B cell (primary cell): ENCODE data around the gene IGF2BP3. TPM values are rescaled to one million over a fixed set of nuclear protein-coding genes. Genes with fewer than 3 reads are reported as not detected.

Experiments used
- ATAC-seq: fragments of 200-7000 bp; cut with Tn5 transposase; one replicate; pipeline ENCODE4 v1.10.0; 2021; ENCODE audit warnings: low read depth, mild to moderate bottlenecking, moderate number of reproducible peaks, moderate library complexity
- CTCF ChIA-PET: fragments of 350-600 bp; sonication (Branson Sonifier 250); formaldehyde crosslinking; loops from one replicate; lab custom pipeline; 2021; ENCODE audit warnings: antibody characterized with exemption, inconsistent platforms; lab: Charles Lee
- POLR2A ChIA-PET: fragments of 350-600 bp; sonication (Branson Sonifier 250); formaldehyde crosslinking; loops from one replicate; lab custom pipeline; 2021; ENCODE audit warnings: antibody characterized with exemption; lab: Charles Lee
- DNase-seq: peaks from one replicate; pipeline ENCODE4 v3.0.0; 2013
- H2AFZ ChIP-seq: 2 replicates; pipeline ENCODE4 v1.6.1; 2012; ENCODE audit warnings: mild to moderate bottlenecking, low read depth, low read length; ENCODE audit not compliant: insufficient read depth, poor library complexity, severe bottlenecking
- H3K27ac ChIP-seq, 2 donors: 1 replicate in 1 of 2; 2 replicates in 1 of 2; pipeline ENCODE4 v1.5.1; 2012 to 2013; ENCODE audit warnings: low read length in 2 of 2, mild to moderate bottlenecking in 2 of 2, moderate library complexity in 1 of 2
- H3K27me3 ChIP-seq, 4 experiments: fragments of 200-600 bp in 1 of 4; sonication (generic) in 1 of 4; replicated peaks in 1 of 4; 1 replicate in 2 of 4; 2 replicates in 2 of 4; pipeline versions ENCODE4 v1.6.1 to v1.7.0; 2013 to 2016; ENCODE audit warnings: low read length in 3 of 4, mild to moderate bottlenecking in 2 of 4, mixed read lengths in 1 of 4, moderate library complexity in 1 of 4; ENCODE audit not compliant: insufficient read depth in 4 of 4, control insufficient read depth in 3 of 4; ENCODE audit errors: control extremely low read depth in 1 of 4
- H3K36me3 ChIP-seq, 2 experiments: replicated peaks in 1 of 2; 1 replicate in 1 of 2; 2 replicates in 1 of 2; pipeline versions ENCODE4 v1.6.1 to v1.7.1; 2013; ENCODE audit warnings: low read length in 1 of 2; ENCODE audit not compliant: insufficient read depth in 2 of 2, control insufficient read depth in 1 of 2; ENCODE audit errors: control extremely low read depth in 1 of 2, extremely low read depth in 1 of 2
- H3K4me1 ChIP-seq, 2 donors: fragments of 200-600 bp in 1 of 2; sonication (generic) in 1 of 2; 1 replicate in 1 of 2; 2 replicates in 1 of 2; pipeline versions ENCODE4 v1.5.1 to v1.6.1; 2013 to 2017; ENCODE audit warnings: low read length in 2 of 2; ENCODE audit not compliant: control insufficient read depth in 2 of 2, insufficient read depth in 2 of 2
- H3K4me2 ChIP-seq: replicated peaks from 2 replicates; pipeline ENCODE3; 2012; ENCODE audit warnings: mild to moderate bottlenecking, low read depth, low read length; ENCODE audit not compliant: poor library complexity, severe bottlenecking
- H3K4me3 ChIP-seq, 5 experiments: fragments of 200-600 bp in 1 of 5; sonication (generic) in 1 of 5; 1 replicate in 3 of 5; 2 replicates in 2 of 5; pipeline versions ENCODE4 v1.5.1 to v1.7.0; 2011 to 2016; ENCODE audit warnings: low read length in 4 of 5, mild to moderate bottlenecking in 4 of 5, low read depth in 2 of 5, control low read depth in 1 of 5, moderate library complexity in 1 of 5; ENCODE audit not compliant: insufficient read depth in 1 of 5; ENCODE audit errors: control extremely low read depth in 1 of 5, extremely low read depth in 1 of 5
- H3K79me2 ChIP-seq: fragments of 200-600 bp; sonication (generic); one replicate; pipeline ENCODE4 v1.6.0; 2016; ENCODE audit warnings: low read length; ENCODE audit not compliant: control insufficient read depth, insufficient read depth
- H3K9ac ChIP-seq: fragments of 200-600 bp; sonication (generic); 2 replicates; pipeline ENCODE4 v1.6.1; 2017; ENCODE audit warnings: mild to moderate bottlenecking, low read length, moderate library complexity
- H3K9me3 ChIP-seq, 3 donors: one replicate each; pipeline versions ENCODE4 v1.6.1 to v1.7.1; 2013; ENCODE audit warnings: low read length in 2 of 3; ENCODE audit not compliant: control insufficient read depth in 2 of 3, insufficient read depth in 1 of 3; ENCODE audit errors: control extremely low read depth in 1 of 3
- H4K20me1 ChIP-seq: 2 replicates; pipeline ENCODE4 v1.6.0; 2012; ENCODE audit warnings: mild to moderate bottlenecking, low read length; ENCODE audit not compliant: insufficient read depth, control insufficient read depth, poor library complexity, severe bottlenecking
- H3K27ac Mint-ChIP-seq: one replicate; pipeline ENCODE4 v1.8.0; 2021; ENCODE audit warnings: mixed read lengths
- H3K27me3 Mint-ChIP-seq: one replicate; pipeline ENCODE4 v1.8.0; 2021; ENCODE audit warnings: mixed read lengths
- H3K4me1 Mint-ChIP-seq: one replicate; pipeline ENCODE4 v1.8.0; 2021; ENCODE audit warnings: mixed read lengths
- H3K4me3 Mint-ChIP-seq: one replicate; pipeline ENCODE4 v1.8.0; 2021; ENCODE audit warnings: mixed read lengths
- H3K9me3 Mint-ChIP-seq: one replicate; pipeline ENCODE4 v1.8.0; 2022; ENCODE audit warnings: mixed read lengths; ENCODE audit not compliant: insufficient read depth
- CTCF ChIP-seq: fragments of 200-600 bp; IDR thresholded peaks from one replicate; pipeline ENCODE4 v1.8.0; 2022; ENCODE audit warnings: antibody characterized with exemption, mild to moderate bottlenecking
- EZH2 ChIP-seq: IDR thresholded peaks from 2 replicates; pipeline ENCODE4 v1.6.1; 2012; ENCODE audit warnings: borderline replicate concordance, low read depth, mild to moderate bottlenecking, moderate library complexity, low read length; ENCODE audit not compliant: insufficient read depth, poor library complexity, severe bottlenecking
- WGBS: methylation state at CpG from one replicate; pipeline ENCODE4 v1.1.5; 2013; ENCODE audit warnings: missing lambda C conversion rate; ENCODE audit not compliant: insufficient coverage; 5-methylcytosine and 5-hydroxymethylcytosine counted together
- intact Hi-C: fragments of 100-400 bp; cut with micrococcal nuclease; formaldehyde crosslinking; loops from one replicate; pipeline ENCODE4 v1.10.0; 2022
- polyA plus RNA-seq: library from polyadenylated mRNA; depleted of rRNA; stranded (reverse); fragments of >200 nt; gene quantifications from 2 replicates; pipeline ENCODE4 v1.2.3, GENCODE V29; 2012
- total RNA-seq, 2 donors: library from RNA; stranded (reverse); fragments of 120-200 nt in 1 of 2; gene quantifications; 1 replicate in 1 of 2; 2 replicates in 1 of 2; pipeline versions ENCODE4 v1.2.3 to v1.2.4, GENCODE V29; 2013 to 2022

Gene IGF2BP3
- total and polyA plus RNA-seq, 2 donors (not counting 1 experiment from before 2014, with no cell fraction given): 0.63 to 10.0 TPM

GRCh38 chr7:23294549-23295400 lies 175.5 kb downstream of the IGF2BP3 start:
- Histone ChIP-seq H4K20me1 (no peaks in the 10 kb centered on the region), H3K27me3 (peaks cover 0 to 6% (median 0%) of the 10 kb centered on the region in 4 experiments), H3K79me2 (peaks cover 23% of the 10 kb centered on the region), H3K4me1 (peaks cover 5 to 9% of the 10 kb centered on the region in 2 donors), H3K9me3 (no peaks in the 10 kb centered on the region), H3K9ac (no peak overlapping the region), H3K4me3 (no peak overlapping the region), H3K4me2 (no peak overlapping the region), H2AFZ (no peak overlapping the region), H3K27ac (no peak overlapping the region), H3K36me3 (no peaks in the 10 kb centered on the region)
- peaks cover 12% of the 10 kb centered on the region for H3K4me1 Mint-ChIP-seq
- WGBS: 84% methylated on average over 6 of the region's 6 CpGs
- H3K9me3 Mint-ChIP-seq: no peaks in the 10 kb centered on the region
- H3K27ac Mint-ChIP-seq: no peak overlapping the region
- peaks cover 6% of the 10 kb centered on the region for H3K27me3 Mint-ChIP-seq
- H3K4me3 Mint-ChIP-seq: no peak overlapping the region
- ATAC-seq (no peak), DNase-seq (no peak)
- TF ChIP-seq EZH2 (no peak), CTCF (no peak)
- ChIA-PET CTCF (interaction anchor here (0.6 to 1.3 kb wide), 7 partner anchors 16 to 1135 kb away, joined by 3 to 6 read pairs (median 3); no protein-coding TSS in a partner anchor), POLR2A (no interaction called here)
- intact Hi-C loops: loop anchor here (5.0 kb wide), 1 partner anchor 178 kb away; the partner anchor contains the start of gene IGF2BP3
